Measurements from ENCODE around the gene CHD6.

The CHD6 gene

GRCh38 chr20:41506192-41506915, 111.8 kb downstream of the CHD6 start:
- no peak for DNase-seq (ENCODE audit: low read depth in 2 of 2)

DNA sequence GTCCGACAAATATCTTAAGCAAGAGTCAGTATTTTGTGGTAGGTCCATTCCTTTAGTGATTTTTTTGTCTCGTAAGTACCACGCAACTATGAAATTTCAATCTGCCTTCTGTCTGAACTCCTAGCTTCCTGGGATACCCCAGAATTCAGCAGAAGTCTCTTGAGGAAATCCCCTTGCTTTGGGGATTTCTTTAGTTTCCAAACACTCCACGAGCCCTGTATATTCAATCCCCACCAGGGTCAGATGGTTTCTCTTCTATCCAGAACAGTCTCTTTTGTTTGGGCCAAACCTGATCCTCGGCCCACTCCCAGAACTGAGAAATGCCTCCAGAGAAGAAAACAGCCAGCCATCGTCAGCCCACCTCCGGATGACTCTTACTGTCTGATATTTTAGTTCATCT, 113.0 kb downstream of the CHD6 start:
- DNase-seq (ENCODE audit: low read depth in 2 of 2): no peak

DNA sequence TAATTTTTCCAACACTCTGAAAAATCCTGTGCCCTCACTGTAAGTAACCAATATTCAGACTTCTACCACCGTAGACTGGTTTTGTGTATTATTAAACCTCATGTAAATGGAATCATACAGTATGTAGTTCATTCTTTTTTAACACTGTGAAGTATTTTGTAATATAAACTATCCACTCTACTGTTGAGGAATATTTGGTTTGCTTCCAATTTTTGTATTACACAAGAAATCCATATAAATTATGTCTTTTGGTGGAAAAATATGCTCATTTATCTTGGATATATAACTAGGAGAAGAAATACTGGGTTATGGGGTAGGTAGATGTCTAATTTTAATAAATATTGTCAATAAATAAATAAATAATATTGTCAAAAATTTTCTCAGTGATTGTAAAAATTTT, 116.8 kb downstream of the CHD6 start:
- DNase-seq (ENCODE audit: low read depth in 2 of 2): no peak

- no peak for DNase-seq (ENCODE audit: low read depth in 2 of 2)
Observed at GRCh38 chr20:41499961-41500725, 118.0 kb downstream of the CHD6 start.

GRCh38 chr20:41499064-41499463, 119.1 kb downstream of the CHD6 start:
- DNase-seq (ENCODE audit: low read depth in 2 of 2): no peak

DNA sequence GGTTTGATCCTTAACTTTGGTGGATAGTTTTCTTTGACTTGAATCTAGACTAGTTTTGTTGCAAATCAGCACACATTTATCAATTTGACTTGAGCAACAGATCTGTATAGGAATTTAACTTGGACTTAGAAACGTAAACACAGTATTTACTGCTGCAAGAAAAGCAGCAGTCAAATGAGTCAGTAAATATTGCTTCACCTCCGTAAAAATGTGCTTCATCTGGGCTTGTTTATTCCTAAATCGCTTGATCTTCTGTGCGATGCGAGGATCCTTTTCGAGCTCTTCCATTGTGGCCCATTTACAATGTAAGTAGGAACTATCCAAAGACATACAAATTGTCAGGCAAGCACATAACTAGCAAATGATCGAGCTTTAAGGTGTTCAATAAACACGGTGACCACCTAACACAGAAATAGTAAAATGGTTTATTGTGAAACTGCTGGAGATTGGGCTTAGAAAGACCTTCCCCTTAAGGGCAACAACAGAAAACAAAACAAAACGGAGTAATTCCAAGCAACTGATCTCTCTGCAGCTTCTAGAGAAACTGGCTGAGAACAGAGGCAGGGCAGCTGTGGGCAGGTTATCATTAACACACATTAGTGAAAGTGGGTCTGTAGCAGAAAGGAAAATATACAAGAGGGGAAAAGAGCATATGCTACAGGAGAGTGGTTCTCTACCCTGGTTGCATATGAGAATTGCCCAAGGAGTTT, 120.8 kb downstream of the CHD6 start:
- no peak for DNase-seq (ENCODE audit: low read depth in 2 of 2)

GRCh38 chr20:41494451-41494850, 123.7 kb downstream of the CHD6 start:
- DNase-seq (ENCODE audit: low read depth in 2 of 2): no peak

GRCh38 chr20:41483553-41483930, 134.6 kb downstream of the CHD6 start:
- DNase-seq (ENCODE audit: low read depth in 2 of 2): no peak

GRCh38 chr20:41482647-41483552, 135.3 kb downstream of the CHD6 start:
- DNase-seq (ENCODE audit: low read depth in 2 of 2): no peak

GRCh38 chr20:41480054-41480770, 138.0 kb downstream of the CHD6 start:
- no peak for DNase-seq (ENCODE audit: low read depth in 2 of 2)

DNA sequence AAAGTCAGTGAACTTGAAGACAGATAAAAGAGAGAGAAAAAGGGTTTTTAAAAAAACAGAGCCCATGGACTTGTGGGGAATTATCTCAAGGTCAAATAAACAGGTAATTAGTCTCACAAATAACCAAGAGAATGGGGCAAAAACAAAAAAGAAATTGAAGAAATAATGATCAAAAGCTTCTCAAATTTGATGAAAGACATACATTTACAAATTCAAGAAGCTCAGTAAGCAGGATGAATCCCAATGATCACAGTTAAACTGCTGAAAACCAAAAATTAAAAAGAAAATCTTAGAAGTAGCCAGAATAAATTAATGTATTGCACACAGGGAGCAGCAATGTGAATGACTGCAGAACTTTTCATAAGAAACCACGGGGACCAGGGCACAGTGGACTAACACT, 139.1 kb downstream of the CHD6 start:
- DNase-seq (ENCODE audit: low read depth in 2 of 2): no peak

DNA sequence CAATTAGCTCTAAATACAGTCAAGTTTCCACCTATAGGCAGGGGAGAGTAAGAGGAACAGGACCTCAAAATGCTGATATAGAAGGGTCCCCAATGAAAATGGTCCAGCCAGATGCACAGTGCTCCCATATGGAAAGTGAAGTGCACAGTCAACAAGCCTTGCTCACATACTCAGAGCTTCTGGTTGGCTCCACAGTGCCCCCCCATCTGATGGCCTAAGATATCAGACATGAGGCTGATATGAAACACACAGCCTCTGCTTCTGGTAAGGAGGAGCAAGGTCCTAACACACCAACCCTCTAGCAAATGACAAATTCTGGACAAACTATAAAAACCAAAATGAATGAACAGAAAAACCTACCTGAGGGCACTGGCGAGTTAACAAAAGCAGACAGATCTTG, 140.2 kb downstream of the CHD6 start:
- no peak for DNase-seq (ENCODE audit: low read depth in 2 of 2)

DNA sequence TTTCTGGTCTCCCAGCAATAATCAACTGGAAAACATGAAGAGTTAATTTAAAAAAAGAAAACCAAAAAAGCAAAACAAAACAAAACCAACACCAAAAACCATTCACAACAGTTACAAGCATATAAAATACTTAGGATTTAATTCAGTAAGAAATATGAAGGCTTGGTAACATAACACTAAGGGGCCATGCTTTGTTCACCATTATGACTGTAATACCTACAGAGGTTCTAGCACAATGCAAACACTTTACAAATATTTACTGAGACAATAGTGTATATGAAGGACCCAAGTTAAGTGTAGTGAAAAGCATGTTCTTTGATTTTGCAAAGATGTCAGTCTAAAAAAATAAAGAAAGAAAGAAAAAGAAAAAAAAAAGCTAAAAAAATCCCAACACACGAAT, 141.7 kb downstream of the CHD6 start:
- DNase-seq (ENCODE audit: low read depth in 2 of 2): no peak

DNA sequence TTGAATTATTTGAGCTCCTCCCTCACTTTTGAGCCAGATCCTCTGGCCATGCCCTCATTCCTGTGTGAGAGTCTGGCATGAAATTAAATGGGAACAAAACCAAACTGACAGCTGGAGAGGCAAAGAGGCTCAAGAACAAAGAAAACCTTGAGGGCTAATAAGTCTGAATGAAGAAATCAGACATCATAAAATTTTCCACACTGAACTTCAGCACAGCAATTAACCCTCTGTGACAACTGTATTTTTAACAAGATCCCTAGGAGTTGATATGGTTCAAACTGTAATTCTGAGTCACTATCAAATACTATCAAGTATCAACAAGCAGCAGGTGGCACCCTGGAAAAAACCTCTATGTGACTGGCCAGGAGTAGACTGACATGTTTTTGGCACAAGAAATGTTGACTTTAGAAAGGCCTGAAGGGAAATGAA, 142.2 kb downstream of the CHD6 start:
- no peak for DNase-seq (ENCODE audit: low read depth in 2 of 2)

DNA sequence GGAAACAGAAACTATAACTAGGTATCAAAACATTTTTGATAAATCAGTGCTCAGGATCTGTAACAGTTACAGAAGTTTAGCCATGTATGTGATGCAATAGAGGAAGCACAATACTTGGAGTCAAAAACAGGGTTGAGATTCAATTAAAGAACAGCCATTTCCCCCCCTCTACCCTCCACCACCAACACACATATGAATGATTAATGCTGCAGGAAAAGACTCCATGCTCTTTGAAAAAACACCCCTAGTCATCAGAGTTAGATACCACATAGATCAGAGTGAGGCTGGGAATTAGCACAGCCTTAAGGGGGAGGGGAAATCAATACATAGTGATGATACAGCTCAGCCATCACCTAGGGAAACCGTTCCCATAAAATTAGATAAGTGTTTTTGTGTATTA, 142.7 kb downstream of the CHD6 start:
- DNase-seq (ENCODE audit: low read depth in 2 of 2): no peak

DNA sequence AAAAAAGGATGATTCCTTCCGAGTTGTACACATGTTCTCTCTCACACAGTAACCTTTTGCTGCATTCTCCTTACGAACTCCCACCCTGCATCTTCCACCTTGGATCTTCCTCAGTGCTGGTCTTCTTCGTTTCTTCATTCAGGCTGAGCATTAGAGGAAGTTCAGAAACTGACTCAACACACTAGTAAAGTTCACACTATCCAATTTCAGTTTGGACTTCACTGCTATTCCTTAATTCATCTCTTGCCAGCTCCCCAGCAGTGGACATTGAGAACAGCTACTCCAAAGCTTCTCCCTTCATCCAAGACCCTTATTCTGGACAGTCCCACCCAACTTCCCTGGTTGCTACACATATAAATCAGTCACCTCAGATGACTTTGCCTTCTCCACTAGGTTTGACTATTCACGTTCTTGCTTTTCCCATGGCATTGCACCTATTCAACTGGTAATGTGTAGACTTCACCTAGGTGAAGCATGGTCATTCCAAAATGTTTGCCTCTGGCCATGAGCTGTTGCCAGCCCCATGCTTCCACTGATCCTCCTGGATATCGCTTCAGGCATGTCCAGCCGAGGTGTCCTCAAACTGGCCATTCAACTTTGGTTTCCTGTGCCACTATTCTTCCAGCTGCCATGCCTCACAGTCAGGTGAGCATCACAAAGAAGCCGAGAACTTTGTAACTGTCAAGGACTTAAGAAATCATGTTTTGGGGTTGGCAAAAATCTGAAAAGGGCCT, 147.6 kb downstream of the CHD6 start:
- no peak for DNase-seq (ENCODE audit: low read depth in 2 of 2)

DNA sequence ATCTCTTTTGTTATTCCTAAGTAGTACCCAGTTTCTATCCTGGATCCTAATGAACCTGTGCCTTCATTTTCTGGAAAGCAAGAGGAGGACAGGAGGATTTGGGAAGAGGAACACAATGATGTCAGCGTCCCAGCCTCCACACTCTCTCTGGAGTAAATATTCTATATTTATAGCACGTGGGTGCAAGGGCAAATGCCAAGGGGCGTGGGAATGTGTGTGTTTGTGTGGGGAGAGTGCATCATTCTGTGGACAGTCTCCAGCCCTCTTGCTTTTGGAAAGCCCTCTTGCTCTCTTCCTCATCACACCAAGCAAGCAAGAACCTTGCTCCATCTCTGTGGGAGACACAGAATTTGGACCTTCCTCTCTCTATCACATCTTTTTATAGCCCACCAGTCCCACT, 148.3 kb downstream of the CHD6 start:
- no peak for DNase-seq (ENCODE audit: low read depth in 2 of 2)

- no peak for DNase-seq (ENCODE audit: low read depth in 2 of 2)
Observed at GRCh38 chr20:41468994-41469600, 149.1 kb downstream of the CHD6 start.

DNA sequence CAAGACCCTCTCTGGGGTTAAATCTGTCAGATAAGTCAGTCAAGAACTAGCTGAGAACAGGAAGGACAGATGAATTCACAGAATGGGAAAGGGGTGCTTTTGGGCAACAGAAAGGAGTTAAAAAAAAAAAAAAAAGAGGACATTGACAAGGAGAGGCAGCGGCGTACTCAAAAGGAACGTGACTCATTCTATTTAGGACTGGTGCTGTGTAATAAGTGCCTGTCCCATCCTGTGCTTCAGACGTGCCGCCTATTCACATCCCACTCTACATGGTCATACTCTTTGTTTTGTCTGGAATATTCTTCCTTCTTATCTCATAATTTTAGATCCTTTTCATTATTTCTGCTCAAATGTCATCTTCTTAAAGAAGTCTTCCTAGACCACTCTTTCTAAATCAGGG, 150.5 kb downstream of the CHD6 start:
- no peak for DNase-seq (ENCODE audit: low read depth in 2 of 2)

DNA sequence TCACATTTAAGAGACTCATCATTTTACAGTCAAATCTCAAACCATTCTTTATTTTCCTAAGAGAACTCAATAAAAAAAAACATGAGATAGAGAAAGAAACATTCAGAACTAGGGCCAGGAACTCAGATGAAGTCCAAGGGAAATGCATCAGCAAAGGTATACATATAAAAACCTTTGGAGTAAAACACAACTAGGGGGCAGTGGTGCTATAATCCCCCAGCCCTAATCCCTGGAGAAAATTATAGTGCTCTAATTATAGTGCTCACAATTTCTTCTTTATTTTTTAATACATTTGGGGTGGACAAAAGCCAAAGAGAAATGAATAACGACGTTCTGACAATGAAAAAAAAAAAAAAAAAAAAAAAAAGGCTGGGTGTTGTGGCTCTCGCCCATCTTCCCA, 151.0 kb downstream of the CHD6 start:
- DNase-seq (ENCODE audit: low read depth in 2 of 2): no peak
